ENCODE measurements around the gene MYH9.

MYH9 gene

GRCh38 chr22:36344106-36344827, 43.5 kb downstream of the MYH9 start:
- no peak for DNase-seq

GRCh38 chr22:36343720-36344105, 44.1 kb downstream of the MYH9 start:
- DNase-seq = no peak

- no peak for DNase-seq
Measured at GRCh38 chr22:36343070-36343719, 44.6 kb downstream of the MYH9 start.

- DNase-seq = no peak
Measured at GRCh38 chr22:36341640-36342041, 46.1 kb downstream of the MYH9 start.

GRCh38 chr22:36340621-36341020, 47.1 kb downstream of the MYH9 start:
- DNase-seq = no peak

- no peak for DNase-seq
Measured at GRCh38 chr22:36339171-36340065, 48.3 kb downstream of the MYH9 start.

- DNase-seq = no peak
Measured at GRCh38 chr22:36337365-36338130, 50.2 kb downstream of the MYH9 start.

GRCh38 chr22:36336246-36337182, 51.3 kb downstream of the MYH9 start:
- no peak for DNase-seq

GRCh38 chr22:36335621-36336020, 52.1 kb downstream of the MYH9 start:
- DNase-seq = no peak

- no peak for DNase-seq
Measured at GRCh38 chr22:36334821-36335603, 52.8 kb downstream of the MYH9 start.

- DNase-seq = no peak
Measured at GRCh38 chr22:36334081-36334820, 53.5 kb downstream of the MYH9 start.

GRCh38 chr22:36333644-36334043, 54.1 kb downstream of the MYH9 start:
- no peak for DNase-seq

- no peak for DNase-seq
Measured at GRCh38 chr22:36332623-36333332, 55.0 kb downstream of the MYH9 start.

- DNase-seq = no peak
Measured at GRCh38 chr22:36331912-36332622, 55.7 kb downstream of the MYH9 start.

GRCh38 chr22:36331306-36331911, 56.4 kb downstream of the MYH9 start:
- DNase-seq = no peak

GRCh38 chr22:36330655-36331305, 57.0 kb downstream of the MYH9 start:
- no peak for DNase-seq

GRCh38 chr22:36330127-36330526, 57.6 kb downstream of the MYH9 start:
- no peak for DNase-seq
